ENCODE measurements around the gene PRAC2. TPM values are rescaled to one million over a fixed set of nuclear protein-coding genes. Genes with fewer than 3 reads are reported as not detected.
A peak's percentile ranks its signal among the peaks of the same experiment; 100 is the strongest.
"Not testable (repeated sequence)": the region's sequence is repeated elsewhere in the genome, so short reads cannot be mapped to it uniquely, and the experiment has no call there.

PRAC2 gene
- total RNA-seq: not detected
- long read RNA-seq: 0 reads

DNA sequence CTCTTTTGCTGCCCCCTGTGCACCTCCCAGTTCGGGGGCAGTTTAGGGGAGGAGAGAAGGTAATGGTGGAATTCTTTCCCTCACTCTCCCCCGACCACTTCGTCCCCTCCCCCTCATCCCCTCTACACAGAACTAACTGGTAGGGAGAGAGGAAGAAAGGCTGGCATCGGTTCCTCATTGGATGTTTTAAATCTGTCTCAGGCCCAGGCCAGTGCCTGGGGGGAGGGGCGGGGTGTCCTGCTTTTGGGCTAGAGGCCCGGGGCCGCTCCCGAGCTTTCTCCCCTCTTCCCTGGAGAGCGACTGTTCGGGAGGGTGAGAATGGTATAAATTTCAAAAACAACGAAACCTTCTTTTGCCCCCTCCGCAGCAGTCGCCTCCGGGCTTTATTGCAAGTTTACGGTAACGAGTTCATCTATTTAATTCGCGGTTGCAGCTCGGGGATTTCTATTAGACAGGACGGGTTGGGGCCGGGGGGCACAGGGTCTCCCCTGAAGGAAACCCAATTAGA is at the start of gene PRAC2:
PRAC2 (plus strand) TSS at position 271 of the 508 bp plus-strand sequence. CDS start 1,226 bp downstream, outside the sequence.
- ATAC-seq (ENCODE audit: poor library complexity) (no peak), DNase-seq (no peak)
- intact Hi-C loops (cut with DNase I): no loop called here

DNA sequence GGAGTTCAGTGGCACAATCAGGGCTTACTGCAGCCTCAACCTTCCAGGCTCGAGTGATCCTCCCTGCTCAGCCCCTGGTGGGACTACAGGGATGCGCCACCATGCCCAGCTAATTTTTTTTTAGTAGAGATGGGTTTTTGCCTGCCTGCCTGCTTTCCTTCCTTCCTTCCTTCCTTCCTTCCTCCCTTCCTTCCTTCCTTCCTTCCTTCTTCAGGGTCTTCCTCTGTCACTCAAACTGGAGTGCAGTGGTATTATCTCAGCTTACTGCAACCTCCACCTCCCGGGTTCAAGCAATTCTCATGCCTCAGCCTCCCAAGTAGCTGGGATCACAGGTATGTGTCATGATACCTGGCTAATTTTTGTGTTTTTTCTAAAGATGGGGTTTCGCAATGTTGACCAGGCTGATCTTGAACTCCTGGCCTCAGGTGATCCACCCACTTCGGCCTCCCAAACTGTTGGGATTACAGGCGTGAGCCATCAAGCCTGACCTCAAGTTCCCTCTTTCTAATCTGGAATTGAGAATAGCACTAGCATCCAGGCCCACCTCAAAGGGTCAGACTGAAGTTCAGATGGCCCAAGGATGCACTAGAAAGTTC is 45.9 kb upstream of the PRAC2 start:
- DNase-seq (no peak), ATAC-seq (ENCODE audit: poor library complexity) (no peak)
- intact Hi-C loops (cut with DNase I): loop anchor here (5.0 to 10.0 kb wide), 2 partner anchors 115 to 358 kb away; no protein-coding TSS in a partner anchor

DNA sequence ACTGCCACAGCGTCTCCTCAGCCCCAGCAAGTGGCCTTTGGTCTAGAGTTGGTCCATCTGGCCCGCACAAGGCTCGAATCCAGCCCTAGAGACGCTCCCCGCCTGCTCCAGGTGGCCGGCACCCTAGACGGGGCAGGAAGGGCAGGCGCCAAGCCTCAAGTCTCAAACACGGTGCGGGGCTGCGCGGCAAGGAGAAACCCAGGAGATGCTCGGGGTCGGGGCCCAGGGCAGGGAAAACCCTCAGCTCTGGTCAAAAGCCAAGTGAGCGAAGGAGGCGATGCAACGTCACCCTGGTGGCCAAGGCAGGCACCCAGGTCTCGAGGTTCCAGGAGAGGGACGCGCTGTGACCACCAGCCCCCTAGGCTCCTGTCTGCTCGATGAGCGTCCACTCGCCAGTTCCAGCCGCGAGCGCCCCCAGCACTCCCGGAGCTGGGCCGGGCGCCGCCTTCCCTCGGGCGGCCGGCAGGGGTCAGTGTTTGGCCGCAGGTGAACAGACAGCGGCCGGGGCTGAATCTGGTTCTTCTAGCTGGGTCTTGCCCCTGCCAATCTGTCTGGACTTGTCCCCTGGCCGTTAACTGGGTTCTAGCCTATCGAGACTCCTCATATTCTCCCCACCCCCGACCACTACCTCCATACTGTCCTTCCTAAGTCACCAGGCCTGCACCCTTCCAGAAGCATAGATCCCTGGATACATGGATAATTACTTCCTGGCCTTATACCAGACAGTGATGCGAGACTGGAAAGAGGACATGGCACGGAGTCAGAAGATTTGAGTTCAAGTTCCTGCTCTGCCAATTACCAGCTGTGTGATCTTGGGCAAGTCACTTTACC is 44.6 kb upstream of the PRAC2 start:
- intact Hi-C loops (cut with DNase I): loop anchor here (5.0 to 10.0 kb wide), 2 partner anchors 114 to 356 kb away; no protein-coding TSS in a partner anchor
- peak; percentile 68 for DNase-seq
- ATAC-seq (ENCODE audit: poor library complexity): peak; percentile 82

DNA sequence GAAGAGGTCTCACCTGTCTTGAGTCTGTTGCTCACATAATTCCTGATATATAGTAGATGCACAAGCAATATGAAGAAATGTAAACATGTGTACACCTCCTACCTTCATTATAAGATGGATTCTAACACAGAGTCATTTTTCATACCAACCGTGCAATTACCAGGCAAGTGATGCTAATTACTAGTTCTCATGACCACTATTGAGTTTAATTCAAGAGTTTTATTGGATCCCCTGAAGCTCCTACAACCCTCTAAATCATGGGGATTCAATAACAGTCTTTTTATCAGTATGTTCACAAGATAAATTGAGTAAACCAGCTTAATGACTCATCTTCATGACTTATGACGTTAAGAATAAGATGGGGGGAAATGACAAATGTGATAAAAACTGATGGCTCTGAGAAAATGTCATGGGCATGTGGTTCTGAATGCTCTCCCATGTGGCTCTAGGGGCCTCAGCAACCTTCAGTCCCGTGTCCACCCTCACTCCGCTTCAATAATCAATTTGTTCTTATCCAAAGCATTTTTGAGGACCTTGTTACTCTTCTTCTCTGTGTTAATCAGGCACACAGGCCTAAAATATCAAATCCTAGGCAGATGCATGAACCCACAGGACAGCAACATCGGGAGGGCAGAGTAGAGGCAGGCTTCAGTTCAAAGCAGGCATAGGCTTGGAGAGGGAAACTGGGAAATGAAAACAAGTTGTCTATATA is 43.4 kb upstream of the PRAC2 start:
- no peak for ATAC-seq (ENCODE audit: poor library complexity)
- no peak for DNase-seq
- intact Hi-C loops (cut with DNase I): loop anchor here (5.0 to 10.0 kb wide), 2 partner anchors 113 to 355 kb away; no protein-coding TSS in a partner anchor

DNA sequence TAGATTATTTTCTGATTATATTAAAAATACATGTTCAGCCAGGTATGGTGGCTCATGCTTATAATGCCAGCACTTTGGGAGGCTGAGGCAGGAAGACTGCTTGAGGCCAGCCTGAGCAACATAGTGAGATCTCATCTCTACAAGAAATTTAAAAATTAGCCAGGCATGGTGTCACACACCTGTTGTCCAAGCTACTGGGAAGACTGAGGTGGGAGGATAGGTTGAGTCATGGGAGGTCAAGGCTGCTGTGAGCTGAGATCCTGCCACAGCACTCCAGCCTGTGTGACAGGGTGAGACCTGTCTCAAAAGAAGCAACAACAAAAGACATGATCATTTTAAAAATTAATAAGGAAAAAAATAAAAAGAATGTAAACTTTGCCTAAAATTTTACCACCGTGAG is 41.4 kb upstream of the PRAC2 start:
- intact Hi-C loops (cut with DNase I): no loop called here
- DNase-seq (no peak), ATAC-seq (ENCODE audit: poor library complexity) (no peak)

DNA sequence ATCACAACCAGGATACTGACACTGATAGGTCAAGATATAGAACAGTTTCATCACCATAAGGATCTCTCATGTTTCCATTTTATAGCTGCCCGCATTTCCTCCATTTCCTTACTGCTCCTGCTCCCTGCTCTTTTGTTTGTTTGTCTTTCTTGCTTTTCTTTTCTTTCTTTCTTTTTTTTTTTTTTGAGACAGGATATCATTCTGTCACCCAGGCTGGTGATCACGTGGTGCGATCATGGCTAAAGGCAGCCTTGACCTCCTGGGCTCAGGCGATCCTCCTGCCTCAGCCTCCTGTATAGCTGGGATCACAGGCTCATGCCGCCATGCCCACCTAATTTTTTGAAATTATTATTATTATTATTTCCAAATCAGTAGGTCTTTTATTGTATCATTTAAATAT is 32.3 kb upstream of the PRAC2 start:
- ATAC-seq (ENCODE audit: poor library complexity): no peak
- intact Hi-C loops (cut with DNase I): no loop called here
- no peak for DNase-seq

DNA sequence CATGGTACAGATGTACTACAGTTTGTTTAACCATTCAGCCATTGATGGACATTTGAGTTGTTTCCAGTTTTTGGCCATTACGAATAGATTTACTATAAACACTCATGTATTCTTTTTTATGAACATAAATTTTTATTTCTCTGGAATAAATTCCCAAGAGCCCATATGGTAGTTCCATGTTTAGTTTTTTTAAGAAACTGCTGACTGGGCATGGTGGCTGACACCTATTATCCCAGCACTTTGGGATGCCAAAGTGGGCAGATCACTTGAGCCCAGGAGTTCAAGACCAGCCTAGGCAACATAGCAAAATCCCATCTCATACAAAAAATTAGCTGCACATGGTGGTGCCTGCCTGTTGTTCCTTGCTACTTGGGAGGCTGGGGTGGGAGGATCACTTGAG is 30.9 kb upstream of the PRAC2 start:
- ATAC-seq (ENCODE audit: poor library complexity): no peak
- intact Hi-C loops (cut with DNase I): no loop called here
- no peak for DNase-seq

DNA sequence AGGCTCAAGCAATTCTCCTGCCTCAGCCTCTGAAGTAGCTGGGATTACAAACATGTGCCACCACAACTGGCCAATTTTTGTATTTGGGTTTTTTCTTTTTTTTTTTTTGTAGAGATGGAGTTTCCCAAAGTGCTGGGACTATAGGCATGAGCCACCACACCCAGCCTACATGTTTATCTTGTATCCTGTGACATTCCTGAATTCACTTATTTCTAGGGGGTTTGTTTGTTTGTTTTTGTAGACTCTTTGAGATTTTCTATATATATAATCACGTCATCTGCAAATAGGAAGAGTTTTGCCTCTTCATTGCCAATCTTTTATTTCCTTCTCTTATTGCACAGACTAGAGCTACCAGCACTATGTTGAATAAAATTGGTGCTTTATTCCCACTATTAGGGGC is 29.8 kb upstream of the PRAC2 start:
- ATAC-seq (ENCODE audit: poor library complexity) (no peak), DNase-seq (no peak)
- intact Hi-C loops (cut with DNase I): no loop called here

DNA sequence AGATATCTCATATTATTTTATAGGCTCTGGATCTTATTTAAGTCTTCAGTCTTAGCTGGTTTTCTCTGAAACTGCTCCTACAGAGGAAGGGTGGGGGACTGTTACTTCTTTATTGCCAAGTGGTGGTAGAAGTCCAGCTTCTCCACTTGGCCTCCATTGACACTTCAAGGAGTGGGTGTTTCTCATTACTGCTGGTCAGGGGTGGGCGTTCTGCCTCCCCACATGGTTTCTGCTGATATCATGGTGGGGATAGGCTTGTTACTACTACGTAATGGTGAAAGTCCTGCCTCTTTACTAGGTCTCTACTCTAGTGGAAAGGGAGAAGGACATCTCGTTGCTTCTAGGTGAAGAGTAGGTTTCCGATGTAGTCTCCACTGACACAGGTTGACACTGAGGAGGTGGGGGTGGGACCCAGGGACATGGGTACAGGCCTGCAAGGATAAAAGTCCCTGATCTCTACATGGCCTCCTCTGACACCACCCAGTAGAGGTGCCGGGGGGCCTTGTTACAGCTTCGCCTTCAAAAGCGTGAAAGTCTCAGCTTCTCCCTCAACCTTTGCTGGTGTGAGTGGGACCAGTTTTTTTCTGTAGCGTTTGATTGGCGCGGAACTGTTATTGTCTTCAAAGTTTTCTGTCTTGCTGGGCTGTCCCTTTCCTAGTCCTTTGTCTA is 21.0 kb upstream of the PRAC2 start:
- intact Hi-C loops (cut with DNase I): no loop called here
- DNase-seq (no peak), ATAC-seq (ENCODE audit: poor library complexity) (no peak)

DNA sequence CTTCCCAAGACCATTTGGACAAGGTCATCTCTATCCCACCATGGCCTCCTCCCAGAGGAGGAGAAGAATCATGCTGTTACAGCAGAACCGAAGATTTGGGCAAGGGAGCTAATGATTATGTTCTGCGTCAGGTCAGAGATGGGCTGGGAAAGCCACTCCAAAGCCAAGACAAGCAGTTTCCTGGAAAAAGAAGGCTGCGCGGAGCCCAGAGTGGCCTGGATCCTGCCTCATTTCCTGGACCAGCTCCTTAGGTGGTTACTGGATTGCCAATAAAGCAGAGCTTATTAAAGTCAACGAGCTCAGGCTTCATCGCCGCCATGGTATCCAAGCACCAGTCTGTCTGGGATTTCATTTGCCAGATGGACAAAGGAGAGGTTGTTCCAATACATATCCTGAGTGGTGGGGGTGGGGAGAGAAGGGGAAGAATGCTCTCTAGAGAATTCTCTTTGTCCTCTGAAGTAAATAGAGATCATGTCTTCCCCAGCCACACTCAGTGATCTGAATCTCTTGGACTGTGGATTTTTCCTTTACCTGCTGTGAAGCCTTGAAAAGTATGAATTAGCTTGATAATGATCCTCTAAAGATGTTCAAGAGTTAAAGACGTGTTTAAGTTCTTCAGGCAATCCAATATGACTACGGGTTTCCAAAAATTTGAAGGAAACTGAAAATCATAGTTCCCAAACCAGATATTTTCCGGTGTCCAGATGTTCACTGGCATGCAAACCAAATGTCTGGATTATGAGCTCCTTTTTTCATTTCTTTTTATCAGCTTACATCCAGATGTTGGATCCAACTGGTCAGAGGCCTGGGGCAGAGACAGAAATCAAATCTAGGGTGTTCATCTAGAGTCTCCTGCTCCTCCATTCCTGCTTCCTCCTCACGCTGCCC is 18.4 kb upstream of the PRAC2 start:
- no peak for ATAC-seq (ENCODE audit: poor library complexity)
- intact Hi-C loops (cut with DNase I): no loop called here

DNA sequence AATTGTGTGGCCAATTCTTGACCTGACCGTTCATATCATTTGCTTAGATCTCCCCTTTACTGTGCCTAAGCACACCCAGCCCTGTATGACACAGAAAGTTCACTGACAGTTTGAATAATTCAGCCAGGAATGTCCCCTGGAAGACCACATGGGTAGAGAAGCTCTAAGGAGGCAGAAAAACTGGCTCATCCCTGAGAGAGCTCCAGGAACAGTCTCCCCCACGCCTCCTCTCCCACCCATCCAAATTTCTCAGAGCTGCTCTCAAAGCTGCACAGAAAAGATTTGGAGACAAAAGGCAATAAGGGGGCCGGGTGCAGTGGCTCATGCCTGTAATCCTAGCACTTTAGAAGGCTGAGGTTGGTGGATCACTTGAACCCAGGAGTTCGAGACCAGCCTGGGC is 11.9 kb upstream of the PRAC2 start:
- intact Hi-C loops (cut with DNase I): no loop called here
- DNase-seq: no peak

More for the DNA sequence above, 18.4 kb upstream of the PRAC2 start:
- DNase-seq: no peak

DNA sequence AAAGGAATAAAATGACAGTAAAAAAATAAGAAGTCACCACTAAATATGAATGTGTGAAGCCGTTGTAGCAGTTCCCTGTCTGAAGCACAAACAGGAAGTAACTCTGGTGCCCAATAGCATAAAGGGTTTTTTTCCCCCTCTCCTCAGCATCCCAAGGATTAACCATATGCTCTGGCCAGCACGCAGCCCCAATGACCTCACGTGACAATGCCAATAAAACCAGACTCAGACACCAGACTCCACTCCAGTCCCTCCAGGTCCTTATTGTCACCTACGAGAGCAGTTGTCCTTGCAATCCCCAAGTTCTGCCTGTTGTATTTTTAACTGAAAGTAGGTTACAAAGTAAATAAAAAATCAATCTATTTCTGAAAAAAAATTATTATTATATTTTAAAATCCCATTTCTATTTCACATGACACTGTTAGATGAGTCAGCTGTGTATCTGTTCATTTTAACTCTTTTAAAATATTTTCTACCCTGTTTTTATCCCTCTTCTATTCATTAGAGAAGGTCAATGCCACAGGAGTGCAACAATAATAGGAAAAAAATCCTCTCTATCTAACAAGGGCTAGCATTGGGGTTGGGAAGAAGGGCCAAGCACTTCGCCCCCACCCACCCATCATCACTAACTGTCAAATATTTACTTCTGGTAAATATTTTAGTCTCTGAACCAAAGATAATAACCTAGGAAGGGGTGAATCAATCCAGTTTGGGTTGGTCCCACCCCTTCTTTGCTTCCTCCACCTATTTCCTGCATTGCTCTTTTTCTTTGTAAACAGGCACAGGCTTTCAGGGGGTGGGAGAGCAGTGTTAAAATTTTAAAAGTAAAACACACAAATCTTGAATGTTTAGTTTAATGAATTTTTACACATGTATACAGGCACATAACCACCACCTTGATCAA is 7.2 kb upstream of the PRAC2 start:
- no peak for DNase-seq
- ATAC-seq (ENCODE audit: poor library complexity): no peak
- intact Hi-C loops (cut with DNase I): no loop called here

More for the DNA sequence above, 11.9 kb upstream of the PRAC2 start:
- ATAC-seq (ENCODE audit: poor library complexity): no peak

DNA sequence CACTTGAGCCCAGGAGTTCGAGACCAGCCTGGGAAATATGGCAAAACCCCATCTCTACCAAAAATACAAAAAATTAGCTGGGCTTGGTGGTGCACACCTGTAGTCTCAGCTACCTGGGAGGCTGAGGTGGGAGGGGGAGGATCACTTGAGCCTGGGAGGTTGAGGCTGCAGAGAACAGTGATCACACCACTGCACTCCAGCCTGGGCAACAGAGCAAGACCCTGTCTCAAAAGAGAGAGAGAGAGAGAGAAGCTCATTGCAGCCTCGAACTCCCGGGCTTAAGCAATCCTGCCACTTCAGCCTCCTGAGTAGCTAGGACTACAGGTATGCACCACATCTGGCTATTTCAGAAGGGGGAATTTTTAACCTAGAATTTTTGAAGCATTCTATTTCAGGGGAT is 6.4 kb upstream of the PRAC2 start:
- DNase-seq; ATAC-seq (ENCODE audit: poor library complexity); intact Hi-C loops (cut with DNase I): not testable (repeated sequence)

DNA sequence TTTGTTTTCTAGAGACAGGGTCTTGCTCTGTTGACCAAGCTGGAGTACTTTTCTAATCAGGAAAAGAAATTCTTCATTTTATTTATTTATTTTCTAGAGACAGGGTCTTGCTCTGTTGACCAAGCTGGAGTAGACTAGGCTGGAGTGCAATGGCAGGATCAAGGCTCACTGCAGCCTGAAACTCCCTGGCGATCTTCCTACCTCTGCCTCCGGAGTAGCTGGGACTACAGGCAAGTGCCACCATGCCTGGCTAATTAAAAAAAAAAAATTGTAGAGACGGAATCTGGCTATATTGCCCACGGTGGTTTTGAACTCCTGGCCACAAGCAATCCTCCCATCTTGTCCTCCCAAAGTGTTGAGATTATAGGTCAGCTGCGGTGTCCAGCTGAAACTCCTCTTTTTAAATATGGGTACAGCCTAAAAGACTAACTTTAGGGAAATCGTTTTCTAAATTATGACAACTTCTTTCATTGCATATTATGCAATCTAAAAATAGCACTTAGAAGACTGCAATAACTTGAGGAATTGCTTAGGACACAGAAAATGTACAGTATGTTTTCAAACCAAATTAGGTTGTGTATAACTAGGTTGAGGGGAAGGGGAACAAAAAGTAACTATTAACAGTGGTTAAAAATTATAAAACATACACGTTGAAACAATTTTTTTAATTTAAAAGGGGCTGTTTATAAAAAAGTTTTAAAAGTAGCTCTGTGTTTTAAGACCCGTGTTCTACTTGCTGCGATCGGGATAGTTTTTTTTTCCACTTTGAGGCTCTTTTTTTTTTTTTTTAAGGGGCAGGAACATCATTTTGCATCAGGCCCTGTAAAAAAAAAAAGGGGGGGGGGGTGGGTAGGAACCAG is 5.4 kb upstream of the PRAC2 start:
- intact Hi-C loops (cut with DNase I): no loop called here
- no peak for DNase-seq
- no peak for ATAC-seq (ENCODE audit: poor library complexity)

DNA sequence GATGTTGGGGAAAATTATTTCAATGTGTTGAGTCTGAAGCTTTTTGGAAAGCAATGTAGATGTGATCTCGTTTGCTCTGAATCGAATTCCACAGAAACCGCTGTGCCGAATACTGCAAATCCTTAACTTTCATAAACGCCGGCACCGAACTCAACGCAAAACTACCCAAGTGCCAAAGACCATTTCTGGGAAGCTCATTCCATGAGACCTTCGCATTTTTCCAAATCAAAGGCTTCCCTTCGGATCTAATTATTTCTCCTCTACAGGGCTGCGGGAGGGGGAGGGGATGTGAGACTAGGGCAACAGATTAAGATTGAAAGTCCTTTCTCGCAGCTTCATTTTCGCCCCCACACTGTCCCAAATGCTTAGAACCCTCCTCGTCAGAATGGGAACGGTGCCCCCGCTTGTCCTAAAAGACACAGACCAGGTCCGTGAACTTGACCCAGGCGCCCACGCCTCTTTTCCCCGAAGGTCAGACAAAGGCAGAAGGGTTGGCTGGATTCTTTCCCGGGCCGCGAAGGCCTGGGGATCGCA is 4.7 kb upstream of the PRAC2 start:
- no peak for ATAC-seq (ENCODE audit: poor library complexity)
- intact Hi-C loops (cut with DNase I): no loop called here
- DNase-seq: no peak
